ENCODE measurements around the gene GSTT4.
"Not testable (repeated sequence)": the region's sequence is repeated elsewhere in the genome, so short reads cannot be mapped to it uniquely, and the experiment has no call there.

DNA sequence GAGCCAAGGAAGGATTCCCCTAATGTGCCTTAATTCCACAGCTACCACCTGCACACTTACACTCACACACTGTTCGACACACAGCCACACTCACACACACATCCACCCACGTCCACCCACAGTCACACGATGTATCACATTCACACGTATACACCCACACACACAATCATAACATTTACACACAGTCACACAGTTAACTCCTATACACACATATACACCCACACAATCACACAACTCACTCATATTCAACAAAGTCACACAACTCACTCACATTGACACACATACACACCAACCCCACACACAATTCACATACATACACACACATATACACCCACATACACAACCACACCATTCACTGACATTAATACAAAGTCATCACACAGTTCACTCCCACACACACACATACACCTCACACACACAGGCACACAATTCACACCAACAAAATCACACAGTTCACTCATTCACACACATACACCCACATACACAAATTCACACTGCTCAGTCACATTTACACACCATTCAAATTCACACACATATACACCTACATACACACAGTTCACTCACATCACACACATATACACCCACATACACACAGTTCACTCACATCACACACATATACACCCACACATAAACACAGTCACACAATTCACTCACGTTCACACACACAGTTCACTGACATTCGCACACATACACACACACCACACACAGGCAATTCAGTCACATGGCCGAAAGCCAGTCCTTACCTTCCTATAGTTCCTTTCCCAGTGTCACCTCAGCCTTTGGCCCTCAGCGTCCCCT, 50.9 kb downstream of the GSTT4 start:
- TF ChIP-seq POLR2A (IDR thresholded peaks at IDR 0.05); EP300 (IDR thresholded peaks at IDR 0.05; ENCODE audit: low read depth): not testable (repeated sequence)
- TF ChIP-seq, protein P1, sequence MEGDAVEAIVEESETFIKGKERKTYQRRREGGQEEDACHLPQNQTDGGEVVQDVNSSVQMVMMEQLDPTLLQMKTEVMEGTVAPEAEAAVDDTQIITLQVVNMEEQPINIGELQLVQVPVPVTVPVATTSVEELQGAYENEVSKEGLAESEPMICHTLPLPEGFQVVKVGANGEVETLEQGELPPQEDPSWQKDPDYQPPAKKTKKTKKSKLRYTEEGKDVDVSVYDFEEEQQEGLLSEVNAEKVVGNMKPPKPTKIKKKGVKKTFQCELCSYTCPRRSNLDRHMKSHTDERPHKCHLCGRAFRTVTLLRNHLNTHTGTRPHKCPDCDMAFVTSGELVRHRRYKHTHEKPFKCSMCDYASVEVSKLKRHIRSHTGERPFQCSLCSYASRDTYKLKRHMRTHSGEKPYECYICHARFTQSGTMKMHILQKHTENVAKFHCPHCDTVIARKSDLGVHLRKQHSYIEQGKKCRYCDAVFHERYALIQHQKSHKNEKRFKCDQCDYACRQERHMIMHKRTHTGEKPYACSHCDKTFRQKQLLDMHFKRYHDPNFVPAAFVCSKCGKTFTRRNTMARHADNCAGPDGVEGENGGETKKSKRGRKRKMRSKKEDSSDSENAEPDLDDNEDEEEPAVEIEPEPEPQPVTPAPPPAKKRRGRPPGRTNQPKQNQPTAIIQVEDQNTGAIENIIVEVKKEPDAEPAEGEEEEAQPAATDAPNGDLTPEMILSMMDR (IDR thresholded peaks at IDR 0.05): not testable (repeated sequence)

Data from transverse colon (tissue), 3 donors.